ENCODE measurements around the gene LRRC3.

LRRC3 gene

GRCh38 chr21:44461005-44461404 lies 5.7 kb downstream of the LRRC3 start:
- Histone ChIP-seq H3K9me3 (ENCODE audit: control insufficient read depth in 2 of 2, low read length in 2 of 2) (no peaks in the 10 kb centered on the region), H3K4me1 (ENCODE audit: control insufficient read depth, insufficient read depth, low read length) (peaks cover 42% of the 10 kb centered on the region), H3K27ac (ENCODE audit: low read length) (no peak overlapping the region)

DNA sequence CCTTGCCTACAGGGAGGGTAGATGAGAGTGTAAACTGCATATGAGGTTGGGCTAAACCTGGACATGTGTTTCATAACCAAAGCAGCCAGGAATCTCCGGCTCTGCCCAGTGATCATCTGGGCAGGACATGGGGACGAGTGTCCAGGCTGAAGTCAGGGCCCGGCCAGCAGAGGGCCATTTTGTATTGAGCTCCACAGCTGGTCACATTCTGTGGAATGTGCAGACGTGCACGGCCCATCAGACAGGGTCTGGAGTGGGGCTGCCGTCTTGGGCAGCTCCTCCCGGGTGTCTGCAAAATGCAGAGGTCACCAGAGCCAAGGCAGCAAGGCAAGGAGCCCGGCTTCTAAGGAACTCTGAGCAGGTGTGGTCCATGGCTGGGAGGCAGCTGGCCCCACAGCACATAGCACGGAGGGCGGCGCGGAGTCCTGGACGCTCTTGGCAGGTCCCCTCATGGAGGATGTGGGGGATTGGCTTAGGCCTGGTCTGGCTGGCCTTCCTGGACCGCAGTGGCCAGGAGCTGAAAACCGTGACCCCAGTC lies 6.2 kb downstream of the LRRC3 start:
- Histone ChIP-seq H3K9ac (ENCODE audit: low read length in 2 of 2) (no peak overlapping the region), H3K27me3 (ENCODE audit: control insufficient read depth in 1 of 2, insufficient read depth in 2 of 2, low read length in 2 of 2) (no peaks in the 10 kb centered on the region), H3K4me1 (ENCODE audit: control insufficient read depth, insufficient read depth, low read length) (peaks cover 37% of the 10 kb centered on the region), H3K9me3 (ENCODE audit: control insufficient read depth in 2 of 2, low read length in 2 of 2) (no peaks in the 10 kb centered on the region), H3K36me3 (ENCODE audit: control insufficient read depth in 2 of 2, insufficient read depth in 2 of 2, low read length in 2 of 2) (peaks cover 0 to 14% of the 10 kb centered on the region in 2 donors), H3K27ac (ENCODE audit: low read length) (no peak overlapping the region), H3K4me3 (ENCODE audit: low read length in 2 of 2) (no peak overlapping the region)

More at GRCh38 chr21:44461005-44461404, 5.7 kb downstream of the LRRC3 start:
- H3K9ac ChIP-seq (ENCODE audit: low read length in 2 of 2): no peak overlapping the region
- peaks cover 0 to 14% of the 10 kb centered on the region in 2 donors for H3K36me3 ChIP-seq (ENCODE audit: control insufficient read depth in 2 of 2, insufficient read depth in 2 of 2, low read length in 2 of 2)
- no peak overlapping the region for H3K4me3 ChIP-seq (ENCODE audit: low read length in 2 of 2)
- no peaks in the 10 kb centered on the region for H3K27me3 ChIP-seq (ENCODE audit: control insufficient read depth in 1 of 2, insufficient read depth in 2 of 2, low read length in 2 of 2)

GRCh38 chr21:44462086-44462833 lies 7.0 kb downstream of the LRRC3 start:
- no peak overlapping the region for H3K4me3 ChIP-seq (ENCODE audit: low read length in 2 of 2)
- H3K36me3 ChIP-seq (ENCODE audit: control insufficient read depth in 2 of 2, insufficient read depth in 2 of 2, low read length in 2 of 2): peaks cover 0 to 10% of the 10 kb centered on the region in 2 donors
- H3K9me3 ChIP-seq (ENCODE audit: control insufficient read depth in 2 of 2, low read length in 2 of 2): no peaks in the 10 kb centered on the region
- H3K27ac ChIP-seq (ENCODE audit: low read length): no peak overlapping the region
- H3K9ac ChIP-seq (ENCODE audit: low read length in 2 of 2): no peak overlapping the region
- no peaks in the 10 kb centered on the region for H3K27me3 ChIP-seq (ENCODE audit: control insufficient read depth in 1 of 2, insufficient read depth in 2 of 2, low read length in 2 of 2)
- peaks cover 29% of the 10 kb centered on the region for H3K4me1 ChIP-seq (ENCODE audit: control insufficient read depth, insufficient read depth, low read length)

GRCh38 chr21:44462834-44463200 lies 7.5 kb downstream of the LRRC3 start:
- Histone ChIP-seq H3K27ac (ENCODE audit: low read length) (no peak overlapping the region), H3K27me3 (ENCODE audit: control insufficient read depth in 1 of 2, insufficient read depth in 2 of 2, low read length in 2 of 2) (no peaks in the 10 kb centered on the region), H3K4me3 (ENCODE audit: low read length in 2 of 2) (no peak overlapping the region), H3K36me3 (ENCODE audit: control insufficient read depth in 2 of 2, insufficient read depth in 2 of 2, low read length in 2 of 2) (peaks cover 0 to 5% of the 10 kb centered on the region in 2 donors), H3K9ac (ENCODE audit: low read length in 2 of 2) (no peak overlapping the region), H3K9me3 (ENCODE audit: control insufficient read depth in 2 of 2, low read length in 2 of 2) (no peaks in the 10 kb centered on the region), H3K4me1 (ENCODE audit: control insufficient read depth, insufficient read depth, low read length) (peaks cover 24% of the 10 kb centered on the region)

DNA sequence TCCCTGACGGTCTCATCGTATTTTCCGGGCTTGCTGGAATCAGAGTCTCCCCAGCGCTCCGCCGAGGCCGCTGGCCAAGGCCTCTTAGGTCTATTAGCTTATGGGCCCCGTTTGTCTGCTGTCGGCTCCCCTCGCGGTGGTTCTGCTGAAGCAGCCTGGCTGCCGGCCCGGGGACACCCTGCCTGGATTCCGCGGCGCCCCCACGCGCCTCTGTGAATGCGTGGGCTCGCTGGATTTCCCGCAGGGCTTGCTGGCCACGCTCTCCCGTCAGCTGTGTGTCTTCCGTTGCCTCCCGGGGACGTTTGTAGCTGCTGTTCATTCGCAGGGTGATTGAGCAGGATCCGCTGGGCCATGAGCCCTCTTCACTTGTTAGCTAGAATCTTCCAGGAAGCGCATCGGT lies 8.4 kb downstream of the LRRC3 start:
- Histone ChIP-seq H3K9me3 (ENCODE audit: control insufficient read depth in 2 of 2, low read length in 2 of 2) (no peaks in the 10 kb centered on the region), H3K36me3 (ENCODE audit: control insufficient read depth in 2 of 2, insufficient read depth in 2 of 2, low read length in 2 of 2) (peaks cover 0 to 5% of the 10 kb centered on the region in 2 donors), H3K9ac (ENCODE audit: low read length in 2 of 2) (no peak overlapping the region), H3K4me1 (ENCODE audit: control insufficient read depth, insufficient read depth, low read length) (peaks cover 20% of the 10 kb centered on the region), H3K27me3 (ENCODE audit: control insufficient read depth in 1 of 2, insufficient read depth in 2 of 2, low read length in 2 of 2) (no peaks in the 10 kb centered on the region), H3K4me3 (ENCODE audit: low read length in 2 of 2) (peak overlapping the region in 1 of 2 donors; percentile 29), H3K27ac (ENCODE audit: low read length) (no peak overlapping the region)

GRCh38 chr21:44464351-44464750 lies 9.0 kb downstream of the LRRC3 start:
- Histone ChIP-seq H3K27ac (ENCODE audit: low read length) (no peak overlapping the region), H3K27me3 (ENCODE audit: control insufficient read depth in 1 of 2, insufficient read depth in 2 of 2, low read length in 2 of 2) (no peaks in the 10 kb centered on the region), H3K4me1 (ENCODE audit: control insufficient read depth, insufficient read depth, low read length) (peaks cover 15% of the 10 kb centered on the region), H3K9me3 (ENCODE audit: control insufficient read depth in 2 of 2, low read length in 2 of 2) (no peaks in the 10 kb centered on the region), H3K4me3 (ENCODE audit: low read length in 2 of 2) (no peak overlapping the region), H3K36me3 (ENCODE audit: control insufficient read depth in 2 of 2, insufficient read depth in 2 of 2, low read length in 2 of 2) (peaks cover 0 to 5% of the 10 kb centered on the region in 2 donors), H3K9ac (ENCODE audit: low read length in 2 of 2) (no peak overlapping the region)

GRCh38 chr21:44466351-44466954 lies 11.1 kb downstream of the LRRC3 start:
- H3K27me3 ChIP-seq (ENCODE audit: control insufficient read depth in 1 of 2, insufficient read depth in 2 of 2, low read length in 2 of 2): no peaks in the 10 kb centered on the region
- H3K4me3 ChIP-seq (ENCODE audit: low read length in 2 of 2): no peak overlapping the region
- H3K9ac ChIP-seq (ENCODE audit: low read length in 2 of 2): no peak overlapping the region
- peaks cover 0 to 5% of the 10 kb centered on the region in 2 donors for H3K36me3 ChIP-seq (ENCODE audit: control insufficient read depth in 2 of 2, insufficient read depth in 2 of 2, low read length in 2 of 2)
- no peak overlapping the region for H3K27ac ChIP-seq (ENCODE audit: low read length)
- no peaks in the 10 kb centered on the region for H3K9me3 ChIP-seq (ENCODE audit: control insufficient read depth in 2 of 2, low read length in 2 of 2)
- H3K4me1 ChIP-seq (ENCODE audit: control insufficient read depth, insufficient read depth, low read length): peaks cover 11% of the 10 kb centered on the region

- no peaks in the 10 kb centered on the region for H3K9me3 ChIP-seq (ENCODE audit: control insufficient read depth in 2 of 2, low read length in 2 of 2)
- no peak overlapping the region for H3K27ac ChIP-seq (ENCODE audit: low read length)
- H3K36me3 ChIP-seq (ENCODE audit: control insufficient read depth in 2 of 2, insufficient read depth in 2 of 2, low read length in 2 of 2): peaks cover 0 to 3% of the 10 kb centered on the region in 2 donors
- H3K9ac ChIP-seq (ENCODE audit: low read length in 2 of 2): no peak overlapping the region
- peaks cover 3% of the 10 kb centered on the region for H3K4me1 ChIP-seq (ENCODE audit: control insufficient read depth, insufficient read depth, low read length)
- H3K4me3 ChIP-seq (ENCODE audit: low read length in 2 of 2): no peak overlapping the region
- no peaks in the 10 kb centered on the region for H3K27me3 ChIP-seq (ENCODE audit: control insufficient read depth in 1 of 2, insufficient read depth in 2 of 2, low read length in 2 of 2)
Measured at GRCh38 chr21:44466996-44467858, 11.9 kb downstream of the LRRC3 start.

DNA sequence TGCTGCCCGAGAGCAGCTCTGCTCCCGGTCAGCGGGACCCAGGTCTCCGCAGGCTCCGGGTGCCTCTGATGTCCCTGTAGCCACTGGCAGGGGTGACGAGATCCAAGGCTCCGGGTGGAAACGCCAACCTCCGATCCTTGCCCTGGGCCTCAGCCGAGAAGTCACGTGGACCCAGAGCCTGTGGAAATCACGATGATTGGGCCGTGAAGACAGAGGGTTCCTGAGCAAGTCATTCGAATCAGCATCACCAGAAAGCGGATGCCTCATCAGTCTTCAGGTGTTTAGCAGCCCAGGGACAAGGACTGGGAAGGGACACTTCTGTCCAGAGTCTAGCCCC lies 12.5 kb downstream of the LRRC3 start:
- Histone ChIP-seq H3K27me3 (ENCODE audit: control insufficient read depth in 1 of 2, insufficient read depth in 2 of 2, low read length in 2 of 2) (no peaks in the 10 kb centered on the region), H3K9me3 (ENCODE audit: control insufficient read depth in 2 of 2, low read length in 2 of 2) (no peaks in the 10 kb centered on the region), H3K4me3 (ENCODE audit: low read length in 2 of 2) (no peak overlapping the region), H3K36me3 (ENCODE audit: control insufficient read depth in 2 of 2, insufficient read depth in 2 of 2, low read length in 2 of 2) (peaks cover 0 to 2% of the 10 kb centered on the region in 2 donors), H3K4me1 (ENCODE audit: control insufficient read depth, insufficient read depth, low read length) (no peaks in the 10 kb centered on the region), H3K9ac (ENCODE audit: low read length in 2 of 2) (no peak overlapping the region), H3K27ac (ENCODE audit: low read length) (no peak overlapping the region)

GRCh38 chr21:44471341-44471740 lies 16.0 kb downstream of the LRRC3 start:
- peaks cover 2% of the 10 kb centered on the region for H3K4me1 ChIP-seq (ENCODE audit: control insufficient read depth, insufficient read depth, low read length)
- no peak overlapping the region for H3K27ac ChIP-seq (ENCODE audit: low read length)
- H3K4me3 ChIP-seq (ENCODE audit: low read length in 2 of 2): no peak overlapping the region
- H3K36me3 ChIP-seq (ENCODE audit: control insufficient read depth in 2 of 2, insufficient read depth in 2 of 2, low read length in 2 of 2): no peaks in the 10 kb centered on the region
- H3K9ac ChIP-seq (ENCODE audit: low read length in 2 of 2): no peak overlapping the region
- no peaks in the 10 kb centered on the region for H3K9me3 ChIP-seq (ENCODE audit: control insufficient read depth in 2 of 2, low read length in 2 of 2)
- H3K27me3 ChIP-seq (ENCODE audit: control insufficient read depth in 1 of 2, insufficient read depth in 2 of 2, low read length in 2 of 2): no peaks in the 10 kb centered on the region
